BE2C (cell line): ENCODE data around the gene ALG12. TPM values are rescaled to one million over a fixed set of nuclear protein-coding genes. Genes with fewer than 3 reads are reported as not detected.

Source experiments
- DNase-seq: peaks from one replicate; pipeline ENCODE4 v3.0.0-alpha.2; 2020
- H3K27me3 ChIP-seq: fragments of 250-450 bp; sonication (Bioruptor Pico); 2 replicates; pipeline ENCODE4 v1.5.1; 2020; ENCODE audit warnings: mild to moderate bottlenecking
- H3K36me3 ChIP-seq: fragments of 250-450 bp; sonication (Bioruptor Pico); 2 replicates; pipeline ENCODE4 v1.5.1; 2020; ENCODE audit warnings: mild to moderate bottlenecking
- H3K4me1 ChIP-seq: fragments of 250-450 bp; sonication (Bioruptor Pico); 2 replicates; pipeline ENCODE4 v1.5.1; 2020
- H3K4me3 ChIP-seq: 2 replicates; pipeline ENCODE4 v1.5.1; 2011; ENCODE audit warnings: low read depth, low read length
- H3K9me3 ChIP-seq: fragments of 250-450 bp; sonication (Bioruptor Pico); 2 replicates; pipeline ENCODE4 v1.5.1; 2020
- polyA plus RNA-seq: library from polyadenylated mRNA; unstranded; fragments of >200 nt; gene quantifications from one replicate; pipeline ENCODE4 v1.2.1, GENCODE V29; 2012; ENCODE audit warnings: low read depth, missing spikeins; ENCODE audit not compliant: insufficient read length, insufficient read depth
- TF ChIP-seq, protein P1 (sequence below): IDR thresholded peaks from 2 replicates; pipeline ENCODE4 v1.5.1; 2012; ENCODE audit warnings: mild to moderate bottlenecking, low read depth, low read length

ALG12 gene
- polyA plus RNA-seq: 36.3 TPM

DNA sequence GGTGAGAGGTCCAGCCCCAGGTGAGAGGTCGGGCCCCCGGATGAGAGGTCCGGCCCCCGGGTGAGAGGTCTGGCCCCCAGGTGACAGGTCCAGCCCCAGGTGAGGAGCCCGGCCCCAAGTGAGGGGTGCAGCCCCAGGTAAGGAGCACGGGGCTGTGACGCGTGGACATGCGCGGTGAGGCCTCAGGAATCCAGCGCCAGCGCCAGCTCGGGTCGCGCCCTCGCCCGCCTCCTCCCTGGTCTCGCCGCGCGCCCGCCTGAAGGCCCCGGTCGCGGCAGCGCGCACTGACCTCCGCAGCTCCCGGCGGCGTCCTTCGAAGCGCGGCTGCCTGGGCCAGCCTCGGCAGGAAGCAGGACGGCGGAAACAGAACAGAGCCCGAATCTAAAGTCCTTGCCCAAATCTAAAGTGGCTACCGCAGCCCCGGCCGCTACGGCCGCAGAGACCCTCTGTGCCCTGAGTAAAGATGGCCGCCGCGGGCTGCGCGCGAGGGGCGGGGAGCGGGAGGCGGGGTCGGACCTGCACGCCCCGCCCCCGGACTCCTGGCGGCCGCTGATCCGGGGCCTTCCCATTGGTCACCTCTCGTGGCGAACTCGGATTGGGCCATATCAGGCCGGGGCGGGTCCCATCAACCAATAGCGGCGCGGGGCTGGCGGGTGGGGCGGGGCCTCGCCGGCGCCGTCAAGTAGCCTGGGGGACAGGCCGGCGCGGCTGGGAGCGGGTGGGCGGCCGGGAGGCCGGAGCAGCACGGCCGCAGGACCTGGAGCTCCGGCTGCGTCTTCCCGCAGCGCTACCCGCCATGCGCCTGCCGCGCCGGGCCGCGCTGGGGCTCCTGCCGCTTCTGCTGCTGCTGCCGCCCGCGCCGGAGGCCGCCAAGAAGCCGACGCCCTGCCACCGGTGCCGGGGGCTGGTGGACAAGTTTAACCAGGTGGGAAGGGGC is at the start of gene ALG12, which contains the start of gene CRELD2:
TSS of gene ALG12 (minus strand) at position 465 of the 937 bp plus-strand sequence. CDS start 4,673 bp downstream, outside the sequence.
TSS of gene CRELD2 (plus strand) at position 661 of the 937 bp plus-strand sequence. CDS start at position 797, 136 bp downstream.
- peak within 1 kb of the TSS; percentile 80 for H3K4me3 ChIP-seq
- H3K27me3 ChIP-seq: no peaks in the 10 kb centered on the region
- H3K4me1 ChIP-seq: no peaks in the 10 kb centered on the region
- peaks cover 4% of the 10 kb centered on the region for H3K36me3 ChIP-seq
- TF ChIP-seq, protein P1, sequence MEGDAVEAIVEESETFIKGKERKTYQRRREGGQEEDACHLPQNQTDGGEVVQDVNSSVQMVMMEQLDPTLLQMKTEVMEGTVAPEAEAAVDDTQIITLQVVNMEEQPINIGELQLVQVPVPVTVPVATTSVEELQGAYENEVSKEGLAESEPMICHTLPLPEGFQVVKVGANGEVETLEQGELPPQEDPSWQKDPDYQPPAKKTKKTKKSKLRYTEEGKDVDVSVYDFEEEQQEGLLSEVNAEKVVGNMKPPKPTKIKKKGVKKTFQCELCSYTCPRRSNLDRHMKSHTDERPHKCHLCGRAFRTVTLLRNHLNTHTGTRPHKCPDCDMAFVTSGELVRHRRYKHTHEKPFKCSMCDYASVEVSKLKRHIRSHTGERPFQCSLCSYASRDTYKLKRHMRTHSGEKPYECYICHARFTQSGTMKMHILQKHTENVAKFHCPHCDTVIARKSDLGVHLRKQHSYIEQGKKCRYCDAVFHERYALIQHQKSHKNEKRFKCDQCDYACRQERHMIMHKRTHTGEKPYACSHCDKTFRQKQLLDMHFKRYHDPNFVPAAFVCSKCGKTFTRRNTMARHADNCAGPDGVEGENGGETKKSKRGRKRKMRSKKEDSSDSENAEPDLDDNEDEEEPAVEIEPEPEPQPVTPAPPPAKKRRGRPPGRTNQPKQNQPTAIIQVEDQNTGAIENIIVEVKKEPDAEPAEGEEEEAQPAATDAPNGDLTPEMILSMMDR: no peak
- no peaks in the 10 kb centered on the region for H3K9me3 ChIP-seq
- DNase-seq: peak; percentile 99

DNA sequence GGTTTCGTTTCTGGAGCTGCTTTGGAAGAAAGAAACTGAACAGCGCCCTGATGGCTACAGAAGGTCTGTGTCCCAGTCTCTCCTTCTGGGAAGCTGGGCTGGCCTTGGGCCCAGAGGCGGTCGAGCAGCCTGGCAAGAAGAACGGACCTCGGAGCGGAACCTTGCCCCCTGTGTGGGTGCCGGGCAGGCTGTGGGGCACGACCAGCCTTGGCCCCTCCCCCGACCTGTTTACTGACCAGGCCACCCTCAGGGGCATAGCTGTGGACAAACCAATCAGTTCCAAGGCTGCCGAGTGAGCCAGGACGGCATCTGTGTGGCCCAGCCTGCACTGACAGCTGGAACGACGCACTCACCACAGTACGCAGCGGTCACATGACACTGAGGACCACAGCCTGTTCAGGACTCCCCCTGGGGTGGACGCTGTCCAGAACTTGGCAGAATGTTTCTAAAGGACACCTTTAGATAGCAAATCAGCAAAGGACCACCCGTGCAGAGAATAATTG is 49.5 kb upstream of the ALG12 start:
- peaks cover 10% of the 10 kb centered on the region for H3K36me3 ChIP-seq
- peaks cover 21% of the 10 kb centered on the region for H3K4me1 ChIP-seq
- H3K27me3 ChIP-seq: no peaks in the 10 kb centered on the region; the same call in 1 of the 2 replicates
- H3K4me3 ChIP-seq: no peak overlapping the region
- no peaks in the 10 kb centered on the region; the same call in 1 of the 2 replicates for H3K9me3 ChIP-seq
- TF ChIP-seq, protein P1: no peak
- peak; percentile 28 for DNase-seq

DNA sequence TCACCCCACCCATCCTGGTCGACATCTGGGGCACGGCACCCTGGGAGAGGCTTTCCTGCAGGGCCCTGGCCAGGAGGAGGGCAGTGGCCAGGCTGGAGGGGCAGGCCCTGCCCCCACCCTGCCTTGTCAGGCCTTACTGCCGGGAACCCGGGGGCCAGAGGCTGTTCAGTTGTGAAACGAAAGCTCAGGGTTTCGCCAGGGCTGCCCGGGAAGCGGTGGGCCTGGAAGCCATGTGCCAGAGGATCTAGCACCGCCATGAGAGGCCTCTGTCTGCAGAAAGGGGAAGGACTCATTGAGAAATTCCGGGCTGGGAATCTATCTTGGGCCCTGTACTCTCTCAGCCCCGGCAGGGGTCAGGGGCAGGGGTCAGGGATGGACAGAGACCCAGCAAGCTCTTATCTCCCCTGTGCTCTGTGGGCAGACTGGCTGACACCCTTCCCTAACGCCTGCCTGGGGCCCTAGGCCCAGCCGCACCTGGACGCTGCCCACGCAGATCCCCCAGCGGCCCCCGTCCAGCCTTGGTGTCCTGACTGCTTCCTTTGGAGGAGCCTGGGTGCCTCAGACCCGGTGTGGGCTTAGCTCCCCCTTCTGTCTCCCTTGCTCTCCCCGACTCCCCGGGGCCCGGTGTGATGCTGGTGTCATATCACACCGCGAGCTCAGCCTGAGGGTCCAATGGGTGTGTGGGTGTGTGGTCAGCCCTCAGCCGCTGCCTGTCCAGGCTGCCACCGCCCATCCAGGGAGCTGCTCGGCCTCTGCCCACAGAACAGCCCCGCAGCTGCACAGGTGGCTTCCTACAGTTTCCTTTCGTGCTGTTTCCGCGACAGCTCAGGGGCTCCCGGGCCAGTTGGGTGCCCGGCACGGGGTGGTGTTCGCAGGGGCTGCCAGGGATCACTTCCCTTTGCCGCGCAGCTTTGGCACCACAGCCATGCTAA is 48.8 kb upstream of the ALG12 start:
- Histone ChIP-seq H3K9me3 (no peaks in the 10 kb centered on the region), H3K4me3 (no peak overlapping the region), H3K27me3 (no peaks in the 10 kb centered on the region; the same call in 1 of the 2 replicates), H3K36me3 (peaks cover 14% of the 10 kb centered on the region), H3K4me1 (peaks cover 23% of the 10 kb centered on the region)
- peak; percentile 31 for DNase-seq
- TF ChIP-seq, protein P1: no peak

DNA sequence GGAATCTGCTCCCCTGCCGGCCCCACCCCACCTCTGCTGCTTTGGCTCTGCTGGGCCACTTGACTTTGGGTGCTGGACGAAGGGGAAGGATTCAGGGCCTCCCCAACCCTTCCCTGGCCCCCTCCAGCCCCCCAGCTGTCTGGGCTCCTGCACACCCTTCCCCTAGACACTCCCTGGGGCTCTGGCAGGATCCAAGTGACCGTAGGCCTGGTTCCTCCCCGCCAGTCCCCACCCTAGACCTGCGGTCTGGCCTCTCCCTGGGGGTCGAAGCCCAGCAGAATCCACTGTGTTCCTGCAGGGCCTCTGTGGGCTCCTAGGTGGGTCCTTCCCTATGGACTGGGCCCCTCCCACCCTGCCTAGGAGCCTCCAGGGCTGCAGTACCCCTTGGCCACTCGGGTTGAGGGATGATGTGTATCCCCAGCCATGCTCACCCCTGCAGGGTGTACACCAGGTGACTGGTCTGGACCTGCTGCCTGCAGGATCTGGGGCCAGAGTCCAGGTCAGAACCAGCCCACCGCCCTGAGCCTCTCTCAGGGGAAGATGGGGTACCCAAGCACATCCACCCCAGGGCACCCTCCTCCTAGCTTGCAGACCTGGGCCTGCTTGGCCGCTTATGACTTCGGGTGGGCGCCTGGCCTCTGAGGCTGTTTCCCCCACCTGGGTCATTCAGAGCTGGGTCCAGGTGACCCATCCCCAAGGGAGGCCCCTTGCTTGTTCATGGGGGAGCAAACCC is 48.0 kb upstream of the ALG12 start:
- H3K36me3 ChIP-seq: peaks cover 21% of the 10 kb centered on the region
- DNase-seq: peak; percentile 12
- H3K9me3 ChIP-seq: no peaks in the 10 kb centered on the region
- H3K4me1 ChIP-seq: peaks cover 23% of the 10 kb centered on the region
- no peak overlapping the region for H3K4me3 ChIP-seq
- H3K27me3 ChIP-seq: no peaks in the 10 kb centered on the region
- TF ChIP-seq, protein P1: no peak

DNA sequence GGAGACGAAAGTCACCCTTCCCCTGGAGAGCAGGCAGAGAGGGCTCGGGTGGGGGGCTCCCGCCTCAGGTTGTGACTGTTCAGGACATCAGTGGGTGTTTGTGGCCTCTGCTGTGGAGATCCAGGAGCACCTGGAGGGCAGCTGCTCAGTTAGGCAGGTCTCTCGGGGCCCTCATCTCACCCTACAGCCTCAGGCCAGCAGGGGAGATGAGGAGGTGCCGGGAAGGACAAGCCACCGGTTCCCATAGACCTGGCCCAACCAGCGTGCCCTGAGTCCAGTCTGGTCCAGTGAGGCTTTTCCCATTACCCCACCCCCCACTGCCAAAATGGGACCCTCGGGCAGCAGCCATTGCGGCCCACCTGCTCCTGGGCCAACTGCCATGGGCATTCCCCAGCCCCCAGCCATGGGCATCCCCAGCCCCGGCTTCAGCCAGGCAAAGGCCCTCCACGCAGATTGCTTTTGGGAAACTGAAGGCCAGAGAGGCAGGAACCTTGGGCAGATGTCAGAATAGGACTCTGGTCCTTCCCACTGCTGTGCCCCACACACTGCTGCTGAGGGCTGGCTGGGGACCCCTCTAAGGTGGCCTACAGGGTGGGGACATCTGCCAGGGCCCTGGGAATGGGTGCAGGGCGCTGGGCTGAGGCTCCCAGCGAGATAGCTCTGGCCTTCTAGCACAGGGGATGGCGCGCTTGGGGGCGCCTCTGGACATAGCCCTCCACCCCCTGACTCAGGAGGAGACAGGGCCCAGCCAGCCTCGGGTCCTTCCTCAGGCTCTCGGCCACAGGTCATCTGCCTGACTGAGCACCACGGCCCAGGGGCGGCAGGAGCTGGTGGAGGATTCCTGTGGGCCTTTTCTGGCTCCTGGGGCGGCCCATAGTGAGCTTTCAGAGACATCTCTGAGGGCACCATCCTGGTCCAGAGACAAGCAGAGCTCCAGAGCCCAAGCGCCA is 47.1 kb upstream of the ALG12 start:
- no peak overlapping the region for H3K4me3 ChIP-seq
- H3K4me1 ChIP-seq: peaks cover 15% of the 10 kb centered on the region
- H3K9me3 ChIP-seq: no peaks in the 10 kb centered on the region
- peak; percentile 16 for DNase-seq
- no peaks in the 10 kb centered on the region for H3K27me3 ChIP-seq
- peaks cover 21% of the 10 kb centered on the region for H3K36me3 ChIP-seq
- TF ChIP-seq, protein P1: no peak
